Measurements from ENCODE around the gene PSAPL1.

The PSAPL1 gene

GRCh38 chr4:7393601-7394575 is 40.8 kb downstream of the PSAPL1 start:
- DNase-seq = no peak

DNA sequence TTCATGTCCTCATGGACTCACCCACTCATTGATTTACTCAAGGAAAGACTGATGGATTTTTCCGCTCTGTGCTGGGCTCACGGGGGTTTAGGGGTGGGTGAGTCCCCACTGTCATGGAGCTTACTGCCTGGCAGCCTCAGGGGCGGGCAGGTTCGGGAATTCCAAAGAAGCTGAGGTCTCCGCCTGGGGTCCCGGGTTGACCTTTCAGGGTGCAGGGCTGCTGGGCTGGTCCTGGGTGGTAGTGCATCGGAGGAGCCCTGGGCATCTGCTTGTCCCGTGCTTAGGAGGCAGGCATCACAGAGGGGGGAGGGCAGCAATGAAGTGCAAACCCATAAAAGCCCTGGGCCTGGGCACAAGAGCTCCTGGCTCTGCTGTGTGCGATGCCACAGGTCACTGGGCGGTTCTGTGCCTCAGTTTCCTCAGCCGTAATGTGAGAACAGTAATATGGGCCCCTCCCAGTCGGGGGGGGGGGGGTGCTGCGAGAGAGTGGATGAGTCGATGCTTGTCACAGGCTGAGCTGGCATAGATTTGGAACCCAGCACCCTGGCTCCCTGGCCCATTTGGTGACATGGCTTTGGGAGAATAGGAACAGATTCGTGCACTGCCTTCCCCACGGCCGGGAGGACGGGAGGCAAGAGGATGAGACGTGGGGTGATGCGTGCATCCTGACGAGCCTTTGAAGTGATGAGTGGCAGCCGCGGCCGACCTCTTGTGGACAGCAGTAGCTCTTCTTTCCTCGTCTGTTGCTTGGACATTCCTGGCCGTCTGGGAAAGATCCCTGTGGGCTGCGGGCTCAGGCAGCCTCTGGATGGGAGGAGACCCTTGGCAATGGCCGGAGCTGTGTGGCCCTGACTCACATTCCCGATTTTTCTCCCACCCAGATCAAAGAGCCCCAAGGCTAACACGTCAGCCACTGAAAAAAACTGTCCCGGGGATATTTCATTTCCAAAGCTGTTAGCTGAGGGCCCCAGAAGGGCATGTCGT is 42.0 kb downstream of the PSAPL1 start:
- no peak for DNase-seq

DNA sequence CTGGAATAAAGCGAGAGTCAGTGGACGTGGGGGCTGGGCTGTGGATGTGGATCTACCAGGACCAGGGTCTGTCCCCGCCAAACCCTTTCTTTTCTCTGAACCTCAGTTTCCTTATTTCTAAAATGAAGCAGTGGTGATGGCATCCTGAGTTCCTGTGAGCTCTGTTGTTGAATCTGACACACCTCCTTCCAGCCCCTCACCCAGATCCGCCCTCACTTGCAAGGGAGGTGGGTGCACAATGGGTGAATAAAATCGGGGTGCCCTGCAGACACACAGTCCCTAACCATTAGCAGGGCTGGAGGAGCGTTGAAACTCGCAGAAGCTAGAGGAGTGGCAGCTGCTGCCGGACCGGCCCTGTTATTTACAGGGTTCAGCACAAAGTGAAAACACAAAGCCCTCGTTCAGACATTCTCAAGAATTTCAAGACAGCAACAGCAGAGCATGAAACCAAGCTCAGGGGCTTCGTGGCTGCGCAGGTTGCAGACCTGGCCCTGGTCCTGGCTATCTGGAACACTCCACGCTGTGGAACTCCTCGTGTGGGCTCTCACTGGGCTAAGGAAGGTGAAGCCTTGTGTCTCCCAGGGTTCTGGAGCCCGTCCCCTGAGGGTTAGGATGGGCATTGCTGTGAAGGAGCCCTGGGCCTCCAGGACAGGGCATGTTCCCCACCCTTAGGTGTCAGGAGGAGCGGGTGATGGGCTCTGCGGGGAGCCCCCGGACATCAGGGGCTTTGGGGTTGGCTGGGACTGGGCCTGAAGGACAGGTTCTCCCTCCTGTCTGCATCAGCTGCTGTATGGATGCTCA is 42.9 kb downstream of the PSAPL1 start:
- no peak for DNase-seq

- no peak for DNase-seq
Measured at GRCh38 chr4:7390906-7391636, 43.7 kb downstream of the PSAPL1 start.

DNA sequence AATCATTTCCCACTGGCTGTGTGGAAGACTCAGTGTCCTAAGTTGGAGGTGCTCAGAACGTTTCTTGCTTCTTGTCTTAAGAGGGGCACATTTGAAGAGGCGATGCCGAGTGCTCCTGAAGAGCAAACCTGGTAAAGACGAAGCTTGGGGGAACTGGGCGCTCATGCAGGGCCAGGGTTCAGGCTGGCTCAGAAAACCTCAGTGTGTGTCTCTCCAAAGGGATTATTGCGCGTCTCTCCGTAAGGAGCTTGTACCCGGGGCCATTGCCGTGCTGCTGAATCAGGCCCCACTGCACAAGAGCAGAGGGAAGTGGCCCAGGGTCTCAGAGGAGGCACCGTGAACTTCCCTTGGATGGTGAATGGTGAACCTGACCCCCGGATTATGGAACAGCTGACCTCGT is 44.4 kb downstream of the PSAPL1 start:
- no peak for DNase-seq

DNA sequence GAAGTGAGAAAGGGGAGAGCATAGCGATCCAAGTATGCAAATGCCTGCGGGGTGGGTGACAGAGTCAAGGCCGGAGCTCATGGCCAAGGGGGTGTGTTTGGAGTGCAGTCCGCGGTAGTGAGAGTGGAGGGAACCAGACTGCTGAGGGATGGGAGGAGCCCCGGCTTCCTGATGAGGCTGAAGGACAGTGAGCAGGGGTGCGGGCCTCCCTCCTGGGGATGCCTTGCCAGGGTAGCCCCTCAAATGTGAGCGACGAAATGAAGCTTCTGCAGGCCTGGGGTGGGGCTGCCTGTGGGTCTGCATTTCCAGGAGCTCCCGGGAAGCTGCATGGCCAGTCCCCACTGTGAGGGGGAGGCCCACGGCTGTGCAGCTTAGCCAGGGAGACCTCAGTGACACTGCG is 45.0 kb downstream of the PSAPL1 start:
- no peak for DNase-seq

- no peak for DNase-seq
Measured at GRCh38 chr4:7389101-7389701, 45.5 kb downstream of the PSAPL1 start.

- no peak for DNase-seq
Measured at GRCh38 chr4:7388627-7389026, 46.1 kb downstream of the PSAPL1 start.

DNA sequence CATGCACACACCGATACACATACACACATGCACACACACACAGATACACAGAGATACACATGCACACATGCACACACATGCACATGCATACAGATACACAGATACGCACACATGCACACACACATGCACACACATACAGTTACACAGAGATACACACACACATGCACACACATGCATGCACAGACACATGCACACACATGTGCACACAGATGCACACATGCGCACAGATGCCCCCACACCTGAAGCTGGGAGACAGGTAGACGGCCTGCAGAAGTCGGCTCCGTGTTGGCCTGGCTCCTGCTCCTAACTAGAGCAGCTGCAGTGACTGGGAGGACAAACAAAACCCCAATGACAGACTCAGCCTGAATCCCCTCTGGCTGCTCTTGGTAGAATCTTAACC is 46.8 kb downstream of the PSAPL1 start:
- no peak for DNase-seq

GRCh38 chr4:7384929-7385890 is 49.5 kb downstream of the PSAPL1 start:
- no peak for DNase-seq

- no peak for DNase-seq
Measured at GRCh38 chr4:7384003-7384928, 50.5 kb downstream of the PSAPL1 start.

DNA sequence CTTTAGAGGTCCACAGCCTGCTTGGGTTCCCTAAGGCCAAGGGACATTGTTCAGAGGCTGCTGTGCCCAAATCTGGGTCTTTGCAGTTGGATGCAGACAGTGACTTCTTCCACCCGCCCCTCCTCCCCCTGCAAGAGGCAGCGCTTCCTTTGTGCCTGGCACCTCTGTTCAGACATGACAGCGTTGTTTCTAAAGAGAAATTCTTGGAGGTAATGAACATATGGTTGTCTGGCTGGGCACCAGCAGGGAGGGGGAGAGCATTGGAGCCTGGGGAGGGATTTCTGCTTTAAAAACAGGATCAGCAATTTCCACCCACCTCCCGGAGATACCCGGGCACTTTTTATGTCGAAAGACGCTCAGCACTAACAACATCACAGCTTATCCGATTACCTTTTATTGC is 51.5 kb downstream of the PSAPL1 start:
- no peak for DNase-seq

DNA sequence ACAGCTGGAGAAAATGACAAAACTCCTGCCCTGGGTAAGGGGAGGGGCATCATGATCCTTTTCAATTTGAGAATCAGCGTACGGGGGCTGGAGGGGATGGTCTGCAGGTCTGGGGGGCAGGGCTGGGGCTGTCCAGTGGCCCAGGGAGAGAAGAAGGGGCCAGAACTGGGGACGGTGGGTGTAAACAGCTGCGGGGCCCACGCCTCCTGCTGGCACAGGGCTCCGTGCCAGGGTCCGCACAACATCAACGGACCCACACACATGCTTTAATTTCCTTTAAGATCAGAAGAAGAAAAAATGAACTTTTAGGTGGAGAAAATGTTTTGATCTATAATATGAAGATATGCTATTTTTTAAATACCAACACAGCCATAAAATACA is 52.1 kb downstream of the PSAPL1 start:
- DNase-seq = no peak

DNA sequence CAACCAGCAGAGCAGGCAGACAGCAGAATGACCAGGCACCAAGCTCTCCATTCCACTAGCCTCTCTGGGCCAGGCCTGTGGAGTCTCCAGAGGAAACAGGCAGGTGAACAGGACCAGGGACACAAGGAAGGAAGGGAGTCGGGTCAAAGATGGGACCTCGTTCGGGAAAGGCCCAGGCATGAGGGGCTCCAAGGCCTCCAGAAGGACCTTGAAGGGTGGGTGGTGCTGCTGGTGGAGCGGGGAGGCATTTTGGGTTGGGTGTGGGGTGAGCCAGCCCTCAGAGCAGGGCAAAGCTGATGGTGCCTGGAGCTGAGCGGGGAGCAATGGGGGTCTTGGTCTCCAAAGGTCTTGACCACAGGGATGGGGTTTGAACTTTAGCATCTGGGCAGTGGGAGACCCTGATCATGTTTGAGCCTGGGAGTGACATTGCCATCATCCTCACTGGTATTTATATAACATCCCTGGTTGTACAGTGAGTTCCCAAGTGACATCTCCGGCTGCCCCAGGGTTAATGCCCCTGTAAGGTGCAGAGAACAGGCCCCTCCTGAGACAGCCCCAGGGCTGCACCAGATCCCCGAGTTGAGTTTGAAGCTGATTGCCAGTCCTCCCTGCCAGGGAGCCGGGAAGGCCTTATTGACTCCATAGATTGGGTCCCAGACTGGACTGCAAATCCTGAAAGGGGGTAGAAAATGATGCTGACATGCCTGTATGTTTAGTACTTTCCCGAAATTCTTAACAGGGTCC is 52.7 kb downstream of the PSAPL1 start:
- no peak for DNase-seq

- DNase-seq = no peak
Measured at GRCh38 chr4:7381221-7381889, 53.4 kb downstream of the PSAPL1 start.

Measured in T-helper 2 cell (primary cell).